Endothelial cell of hepatic sinusoid (primary cell): ENCODE results near the gene MYH14.

ENCODE experiments used
- in situ Hi-C: cut with HindIII; loops from 2 replicates; pipeline ENCODE4 v1.10.0; 2017; ENCODE audit warnings: low sequenced_read_pairs

MYH14 gene

DNA sequence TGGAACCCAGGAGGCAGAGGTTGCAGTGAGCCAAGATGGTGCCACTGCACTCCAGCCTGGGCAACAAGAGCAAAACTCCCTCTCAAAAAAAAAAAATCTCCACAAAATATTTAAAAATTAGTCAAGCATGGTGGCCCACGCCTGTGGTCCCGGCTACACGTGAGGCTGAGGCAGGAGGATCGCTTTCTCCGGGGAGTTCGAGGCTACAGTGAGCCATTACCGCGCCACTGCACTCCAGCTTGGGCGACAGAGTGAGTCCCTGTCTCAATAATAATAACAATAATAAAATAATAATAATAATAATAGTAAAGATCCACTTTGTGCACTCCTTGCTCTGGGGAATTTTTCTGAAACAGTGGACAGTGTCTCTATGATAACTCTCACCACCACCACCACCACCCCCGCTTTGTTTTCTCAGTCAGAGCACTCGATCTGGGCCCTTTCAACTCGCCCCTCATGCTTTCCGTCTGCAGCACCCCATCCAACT is 153.3 kb downstream of the MYH14 start:
- in situ Hi-C loops = loop anchor here (10.0 kb wide), 1 partner anchor 118 kb away; the partner anchor contains the start of genes EMC10 and GARIN5A

GRCh38 chr19:50357178-50358100 is 154.0 kb downstream of the MYH14 start:
- in situ Hi-C loops = loop anchor here (10.0 kb wide), 1 partner anchor 117 kb away; the partner anchor contains the start of genes EMC10 and GARIN5A

DNA sequence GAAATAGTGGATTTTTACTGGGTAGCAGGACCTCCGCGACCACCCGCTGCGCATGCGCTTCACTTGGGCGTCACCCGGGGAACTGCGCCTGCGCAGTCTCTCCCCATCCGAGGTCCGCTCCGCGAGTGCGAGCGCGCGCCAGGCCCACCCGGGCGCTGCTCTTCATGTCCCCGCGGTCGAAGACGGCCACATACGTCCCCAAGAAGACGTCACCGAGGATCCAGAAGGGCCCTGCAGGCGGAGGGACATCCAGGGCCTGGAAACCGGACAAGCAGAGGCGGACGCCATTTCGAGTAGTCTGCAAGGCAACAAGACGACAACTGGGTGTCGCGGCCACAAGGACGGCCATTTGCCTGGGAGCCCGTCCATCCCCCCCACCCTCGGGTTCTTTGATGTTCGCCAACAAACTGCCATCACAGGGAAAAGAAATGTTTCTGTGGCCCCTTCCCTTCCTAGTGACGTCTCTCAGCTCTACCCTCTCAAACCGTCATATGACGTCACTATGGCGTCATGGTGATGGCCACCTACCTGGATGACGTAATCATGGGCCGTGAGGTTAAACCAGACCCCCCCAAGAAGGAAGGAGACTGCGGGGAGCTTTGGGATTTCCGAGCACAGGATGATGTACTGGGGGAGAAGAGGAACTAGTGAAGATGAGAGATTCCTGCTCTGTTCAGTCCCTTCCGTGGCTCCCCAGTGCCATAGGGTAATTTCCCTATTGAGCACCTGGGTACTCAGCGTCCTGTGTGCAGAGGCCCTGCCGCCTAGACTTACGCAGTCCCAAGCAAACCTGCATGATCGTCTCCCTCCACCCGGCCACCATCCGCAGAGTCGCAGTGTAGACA is 155.3 kb downstream of the MYH14 start:
- in situ Hi-C loops = loop anchor here (10.0 kb wide), 1 partner anchor 116 kb away; the partner anchor contains the start of genes EMC10 and GARIN5A

- in situ Hi-C loops = loop anchor here (10.0 kb wide), 1 partner anchor 115 kb away; the partner anchor contains the start of genes EMC10 and GARIN5A
Measured at GRCh38 chr19:50359328-50359818, 156.0 kb downstream of the MYH14 start.
